Cerebellar cortex (tissue), 1 donor: ENCODE measurements around the gene ZNF503.

Experiments
- DNase-seq: peaks from one replicate; pipeline ENCODE4 v3.0.0-alpha.2; 2015; ENCODE audit warnings: low spot score

Gene ZNF503

DNA sequence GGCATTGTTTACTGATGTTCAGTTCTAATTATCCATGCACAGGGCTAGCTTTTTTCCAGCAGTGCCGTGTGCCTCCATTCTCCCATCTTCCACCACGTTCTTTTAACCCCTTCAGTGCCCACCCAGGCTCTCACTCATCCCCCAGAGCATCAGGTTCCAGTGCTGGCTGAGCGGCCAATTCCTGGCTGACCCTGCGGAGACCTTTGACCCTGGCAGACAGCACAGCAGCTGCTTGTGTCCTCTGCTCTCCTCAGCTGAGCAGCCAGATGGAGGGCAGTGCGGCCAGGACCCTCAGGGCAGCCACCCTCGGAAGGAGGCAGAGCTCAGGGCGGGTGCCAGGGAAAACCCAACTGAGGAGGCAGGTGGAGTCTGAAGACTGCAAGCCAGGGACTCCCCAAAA, 48.4 kb downstream of the ZNF503 start:
- no peak for DNase-seq

DNA sequence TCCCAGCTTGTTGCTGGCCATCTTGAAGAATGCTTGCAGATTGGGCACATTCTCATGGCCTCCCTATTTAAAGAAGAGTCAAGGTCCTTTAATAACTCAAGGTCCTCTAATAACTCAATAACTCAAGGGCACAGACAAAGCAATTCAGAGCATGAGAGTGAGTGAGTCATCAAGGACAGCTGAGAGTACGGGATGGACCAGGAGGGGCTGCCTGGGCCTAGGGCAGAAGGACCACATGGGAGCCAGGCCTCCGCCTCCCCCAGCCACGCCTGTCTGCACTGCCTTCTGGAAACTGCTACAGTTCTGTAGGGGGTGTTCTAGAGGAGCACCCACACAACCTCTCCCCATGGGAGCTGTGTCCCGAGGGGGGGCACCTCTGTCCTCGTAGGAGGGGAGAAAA, 48.9 kb downstream of the ZNF503 start:
- no peak for DNase-seq

DNA sequence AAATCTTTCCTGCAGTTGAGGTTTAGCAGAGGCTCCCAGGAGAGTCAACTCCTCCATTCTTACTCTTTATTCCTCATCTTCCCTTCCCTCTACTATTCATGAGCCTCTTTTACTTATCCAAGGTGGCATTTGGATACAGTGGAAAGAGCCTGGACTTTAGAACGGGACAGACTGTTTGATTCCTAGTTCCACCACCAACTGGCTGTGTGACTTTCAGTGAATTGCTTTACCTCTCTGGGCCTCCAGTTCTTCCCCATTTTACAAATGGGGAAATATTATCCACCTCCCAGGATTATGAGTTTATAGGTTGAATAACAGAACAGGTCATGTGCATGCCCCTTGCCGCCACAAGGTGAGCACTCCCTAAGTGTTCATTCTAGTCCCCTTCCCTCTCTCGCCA, 49.9 kb downstream of the ZNF503 start:
- DNase-seq: no peak

DNA sequence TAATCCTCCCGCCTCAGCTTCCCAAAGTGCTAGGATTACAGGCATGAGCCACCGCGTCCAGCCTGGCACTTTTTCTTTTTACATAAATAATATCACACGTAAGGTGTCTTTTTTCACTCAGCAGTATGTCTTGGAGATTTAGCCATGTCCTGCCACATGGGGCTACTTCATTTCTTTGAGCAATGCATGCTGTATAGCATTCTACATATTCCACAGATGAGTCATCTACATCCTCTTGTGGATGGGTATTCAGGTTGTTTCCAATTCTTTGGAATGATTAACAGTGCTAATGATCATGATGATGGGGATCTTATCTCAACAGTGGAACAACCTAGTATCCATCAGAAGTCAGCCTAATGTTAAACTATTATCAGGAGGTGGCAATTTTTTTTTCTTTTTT, 50.8 kb downstream of the ZNF503 start:
- no peak for DNase-seq
